Endothelial cell of umbilical vein (primary cell): ENCODE results near the gene PARM1.

Experiments used
- CTCF ChIP-seq, 2 donors: IDR thresholded peaks; 1 replicate in 1 of 2; 2 replicates in 1 of 2; pipeline ENCODE4 v1.5.1; 2011; ENCODE audit warnings: low read length in 2 of 2, mild to moderate bottlenecking in 2 of 2, moderate library complexity in 2 of 2, control low read depth in 1 of 2, inconsistent platforms in 1 of 2, low read depth in 1 of 2; ENCODE audit not compliant: insufficient read depth in 1 of 2; ENCODE audit errors: extremely low read depth in 1 of 2
- EZH2 ChIP-seq: IDR thresholded peaks from 2 replicates; pipeline ENCODE4 v1.6.1; 2012; ENCODE audit warnings: borderline replicate concordance, low read depth, mild to moderate bottlenecking, moderate library complexity, low read length, inconsistent platforms; ENCODE audit not compliant: severe bottlenecking
- JUN ChIP-seq: IDR thresholded peaks from 2 replicates; pipeline ENCODE4 v1.6.1; 2011; ENCODE audit warnings: borderline replicate concordance, low read depth; ENCODE audit not compliant: insufficient read length, insufficient read depth
- POLR2A ChIP-seq: IDR thresholded peaks from 2 replicates; pipeline ENCODE4 v1.6.1; 2012; ENCODE audit warnings: low read depth, mild to moderate bottlenecking, control low read depth, low read length
- POLR2AphosphoS5 ChIP-seq: IDR thresholded peaks from 2 replicates; pipeline ENCODE4 v1.6.1; 2012; ENCODE audit warnings: low read depth, mild to moderate bottlenecking, control low read depth, low read length, moderate library complexity; ENCODE audit not compliant: insufficient read depth

GRCh38 chr4:74896595-74896994 is 36.3 kb upstream of the PARM1 start:
- TF ChIP-seq POLR2AphosphoS5 (no peak), CTCF (IDR thresholded peaks at IDR 0.05; ENCODE audit: extremely low read depth in 1 of 2, insufficient read depth in 1 of 2, low read depth in 1 of 2, low read length in 2 of 2) (no peak), POLR2A (no peak), EZH2 (no peak), JUN (no peak)
